ENCODE data around the gene GMPS.
"Not testable (repeated sequence)": the region's sequence is repeated elsewhere in the genome, so short reads cannot be mapped to it uniquely, and the experiment has no call there.

- not testable (repeated sequence) for TF ChIP-seq EZH2phosphoT487 (IDR thresholded peaks at IDR 0.05; ENCODE audit: insufficient read depth, low read depth); EZH2 (IDR thresholded peaks at IDR 0.05; ENCODE audit: insufficient read depth, poor library complexity, severe bottlenecking)
These were observed 21.0 kb upstream of the GMPS start for GRCh38 chr3:155849404-155849803.

Data from GM23248 (cell line).